HuH-7.5 (cell line): ENCODE measurements around the gene POC1A.

Experiments
- DNase-seq: peaks from one replicate; pipeline ENCODE4 v3.0.0; 2011; ENCODE audit warnings: low spot score

Gene POC1A

GRCh38 chr3:52154135-52155094 is at the start of gene POC1A:
POC1A (minus strand) TSS chr3:52154423; CDS start chr3:52154372, 51 bp downstream.
- DNase-seq = peak; percentile 86

- no peak for DNase-seq
Observed at GRCh38 chr3:52203701-52204100, 49.5 kb upstream of the POC1A start.

- DNase-seq = no peak
Observed at GRCh38 chr3:52202384-52203077, 48.3 kb upstream of the POC1A start.

GRCh38 chr3:52200981-52201679 is 46.9 kb upstream of the POC1A start:
- no peak for DNase-seq

- DNase-seq = no peak
Observed at GRCh38 chr3:52198643-52199608, 44.7 kb upstream of the POC1A start.

GRCh38 chr3:52197842-52198625 is 43.8 kb upstream of the POC1A start, which contains the start of gene ALAS1:
ALAS1 (plus strand) TSS chr3:52198160; CDS start chr3:52199242, 1,082 bp downstream.
- peak; percentile 90 for DNase-seq

- no peak for DNase-seq
Observed at GRCh38 chr3:52197499-52197841, 43.2 kb upstream of the POC1A start.

GRCh38 chr3:52196977-52197376 is 42.8 kb upstream of the POC1A start:
- DNase-seq = no peak

- no peak for DNase-seq
Observed at GRCh38 chr3:52195823-52196331, 41.7 kb upstream of the POC1A start.

GRCh38 chr3:52195291-52195597 is 41.0 kb upstream of the POC1A start:
- DNase-seq = no peak

- DNase-seq = no peak
Observed at GRCh38 chr3:52194485-52195290, 40.5 kb upstream of the POC1A start.

GRCh38 chr3:52193065-52193464 is 38.8 kb upstream of the POC1A start:
- DNase-seq = no peak

- no peak for DNase-seq
Observed at GRCh38 chr3:52191663-52192062, 37.4 kb upstream of the POC1A start.

GRCh38 chr3:52190294-52191074 is 36.3 kb upstream of the POC1A start:
- no peak for DNase-seq

GRCh38 chr3:52188556-52188955 is 34.3 kb upstream of the POC1A start:
- DNase-seq = no peak

- DNase-seq = no peak
Observed at GRCh38 chr3:52186729-52187128, 32.5 kb upstream of the POC1A start.

- no peak for DNase-seq
Observed at GRCh38 chr3:52185837-52186236, 31.6 kb upstream of the POC1A start.

GRCh38 chr3:52185311-52185710 is 31.1 kb upstream of the POC1A start:
- no peak for DNase-seq

GRCh38 chr3:52184690-52185089 is 30.5 kb upstream of the POC1A start:
- DNase-seq = no peak
